Immature natural killer cell (primary cell): ENCODE results near the gene GLDN. TPM values are rescaled to one million over a fixed set of nuclear protein-coding genes. Genes with fewer than 3 reads are reported as not detected.

Source experiments
- DNase-seq, 3 donors: peaks; one replicate each; pipeline ENCODE4 v3.0.0; 2022; ENCODE audit warnings: mixed read lengths in 1 of 3
- H3K27ac Mint-ChIP-seq, 6 donors: one replicate each; pipeline ENCODE4 v1.8.0; 2020; ENCODE audit warnings: mixed read lengths in 6 of 6, mild to moderate bottlenecking in 5 of 6, inconsistent platforms in 4 of 6, moderate library complexity in 3 of 6
- H3K27me3 Mint-ChIP-seq, 3 donors: one replicate each; pipeline ENCODE4 v1.8.0; 2020 to 2021; ENCODE audit warnings: low read depth in 3 of 3, mild to moderate bottlenecking in 3 of 3, mixed read lengths in 3 of 3, moderate library complexity in 3 of 3, inconsistent platforms in 1 of 3
- H3K36me3 Mint-ChIP-seq, 3 donors: one replicate each; pipeline ENCODE4 v1.8.0; 2020; ENCODE audit warnings: mixed read lengths in 3 of 3, inconsistent platforms in 2 of 3, mild to moderate bottlenecking in 2 of 3
- H3K4me1 Mint-ChIP-seq, 2 donors: one replicate each; pipeline ENCODE4 v1.8.0; 2020; ENCODE audit warnings: inconsistent platforms in 2 of 2, mild to moderate bottlenecking in 2 of 2, mixed read lengths in 2 of 2, moderate library complexity in 1 of 2
- H3K4me3 Mint-ChIP-seq, 5 donors: one replicate each; pipeline ENCODE4 v1.8.0; 2020; ENCODE audit warnings: mild to moderate bottlenecking in 5 of 5, mixed read lengths in 5 of 5, inconsistent platforms in 3 of 5, moderate library complexity in 3 of 5
- H3K9me3 Mint-ChIP-seq, 6 donors: one replicate each; pipeline ENCODE4 v1.8.0; 2020; ENCODE audit warnings: mild to moderate bottlenecking in 6 of 6, mixed read lengths in 6 of 6, inconsistent platforms in 4 of 6, moderate library complexity in 3 of 6
- polyA plus RNA-seq, 3 donors: library from polyadenylated mRNA; unstranded; fragments of 300-500 nt; fragmentation: Illumina TruSeq; gene quantifications; one replicate each; pipeline ENCODE4 v1.2.3, GENCODE V29; 2021

The GLDN gene
- polyA plus RNA-seq, result not detected

DNA sequence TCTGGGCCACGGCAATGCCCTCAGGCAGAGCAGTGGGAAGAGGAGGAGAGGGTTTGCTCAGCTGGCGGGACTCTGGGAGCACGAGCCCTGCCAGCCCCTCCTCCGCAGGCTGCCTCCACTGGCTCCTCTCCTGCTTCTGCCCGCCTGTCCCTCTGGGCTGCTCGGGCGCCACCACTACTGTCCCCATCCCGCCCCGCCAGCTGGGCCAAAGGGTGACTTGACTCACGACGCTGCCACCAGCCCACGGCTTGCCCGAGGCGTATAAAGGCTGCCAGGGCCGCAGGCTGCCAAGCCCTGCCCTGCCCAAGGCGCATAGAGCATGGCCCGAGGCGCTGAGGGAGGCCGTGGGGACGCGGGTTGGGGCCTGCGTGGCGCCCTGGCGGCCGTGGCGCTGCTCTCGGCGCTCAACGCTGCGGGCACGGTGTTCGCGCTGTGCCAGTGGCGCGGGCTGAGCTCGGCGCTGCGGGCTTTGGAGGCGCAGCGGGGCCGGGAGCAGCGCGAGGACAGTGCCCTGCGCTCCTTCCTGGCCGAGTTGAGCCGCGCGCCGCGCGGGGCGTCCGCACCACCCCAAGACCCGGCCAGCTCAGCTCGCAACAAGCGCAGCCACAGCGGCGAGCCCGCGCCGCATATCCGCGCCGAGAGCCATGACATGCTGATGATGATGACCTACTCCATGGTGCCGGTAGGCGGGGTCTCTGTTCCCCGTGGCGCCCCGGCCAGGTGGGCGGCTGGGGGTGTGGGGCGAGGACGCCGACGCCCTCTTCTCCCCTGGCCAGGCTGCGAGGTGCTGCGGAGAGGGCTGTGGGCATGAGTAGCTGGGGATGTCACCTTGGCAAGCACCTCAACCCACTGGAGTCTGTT lies at the start of gene GLDN:
Gene GLDN, plus strand, starts transcription at position 290 of the 861 bp plus-strand sequence. Its CDS starts 30 bp downstream, at position 320.
- no peak for DNase-seq
- Mint-ChIP-seq H3K4me3 (no peak within 1 kb of the TSS), H3K36me3 (no peaks in the 10 kb centered on the region), H3K27me3 (peaks cover 0 to 4% (median 3%) of the 10 kb centered on the region in 3 donors), H3K27ac (no peak within 1 kb of the TSS), H3K9me3 (no peaks in the 10 kb centered on the region), H3K4me1 (no peaks in the 10 kb centered on the region)

GRCh38 chr15:51298620-51299019 lies 42.8 kb upstream of the GLDN start:
- H3K4me3 Mint-ChIP-seq, result no peak overlapping the region
- H3K27ac Mint-ChIP-seq, result no peak overlapping the region
- H3K9me3 Mint-ChIP-seq, result peaks cover 0 to 2% (median 0%) of the 10 kb centered on the region in 6 donors
- no peaks in the 10 kb centered on the region for H3K4me1 Mint-ChIP-seq
- H3K27me3 Mint-ChIP-seq, result peaks cover 0 to 10% (median 3%) of the 10 kb centered on the region in 3 donors
- no peak for DNase-seq
- no peaks in the 10 kb centered on the region for H3K36me3 Mint-ChIP-seq

DNA sequence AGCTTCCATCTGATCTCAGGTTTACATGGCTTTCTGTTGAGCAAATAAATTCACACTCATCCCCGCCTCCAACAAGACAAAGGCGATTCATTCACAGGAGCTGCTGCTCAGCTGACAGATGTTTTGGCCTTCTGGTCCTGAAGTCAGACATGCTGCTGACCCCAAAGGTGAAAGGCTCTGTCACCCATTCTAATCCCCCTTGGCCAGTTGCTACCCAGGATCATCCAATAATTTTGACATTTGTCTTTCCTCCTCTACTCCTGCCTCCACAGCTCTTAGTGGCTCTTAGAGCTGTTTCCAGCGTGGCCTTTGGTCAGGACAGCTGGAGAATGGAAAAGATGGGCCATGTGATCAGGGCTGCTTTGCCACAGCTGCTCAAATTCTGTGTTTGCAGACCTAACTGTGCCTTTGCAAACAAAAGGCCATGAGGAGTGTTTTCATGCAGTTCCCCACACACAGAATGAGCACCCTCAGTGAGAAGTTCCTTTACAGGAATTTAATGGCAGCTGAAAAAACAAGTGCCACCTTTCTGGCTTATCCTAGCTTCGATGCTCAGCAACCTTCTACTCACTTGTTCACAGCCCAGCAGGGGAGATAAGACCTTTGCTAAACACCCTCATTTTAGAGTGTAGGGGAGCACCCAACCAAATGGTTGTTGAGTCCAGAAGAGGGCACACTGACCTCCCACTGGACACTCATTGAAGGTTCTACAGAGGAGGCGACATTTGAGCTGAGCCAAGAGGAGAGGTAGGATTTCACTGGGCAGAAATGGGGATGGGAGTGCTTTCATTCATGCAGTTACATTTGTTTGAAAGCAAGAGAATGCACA lies 42.1 kb upstream of the GLDN start:
- H3K4me3 Mint-ChIP-seq, result no peak overlapping the region
- H3K27me3 Mint-ChIP-seq, result peaks cover 2 to 10% (median 3%) of the 10 kb centered on the region in 3 donors
- DNase-seq, result no peak

GRCh38 chr15:51302480-51302879 lies 39.0 kb upstream of the GLDN start:
- H3K27ac Mint-ChIP-seq, result no peak overlapping the region
- no peak overlapping the region for H3K4me3 Mint-ChIP-seq
- no peaks in the 10 kb centered on the region for H3K36me3 Mint-ChIP-seq
- H3K27me3 Mint-ChIP-seq, result peaks cover 2 to 13% (median 3%) of the 10 kb centered on the region in 3 donors
- no peaks in the 10 kb centered on the region for H3K4me1 Mint-ChIP-seq
- peaks cover 0 to 2% (median 0%) of the 10 kb centered on the region in 6 donors for H3K9me3 Mint-ChIP-seq
- DNase-seq, result no peak

More for the DNA sequence above, 42.1 kb upstream of the GLDN start:
- Mint-ChIP-seq H3K36me3 (no peaks in the 10 kb centered on the region), H3K27ac (no peak overlapping the region), H3K4me1 (no peaks in the 10 kb centered on the region), H3K9me3 (peaks cover 0 to 2% (median 0%) of the 10 kb centered on the region in 6 donors)

GRCh38 chr15:51303462-51303980 lies 37.9 kb upstream of the GLDN start:
- DNase-seq, result no peak
- H3K27me3 Mint-ChIP-seq, result peaks cover 2 to 15% (median 5%) of the 10 kb centered on the region in 3 donors
- no peaks in the 10 kb centered on the region for H3K36me3 Mint-ChIP-seq
- peaks cover 0 to 2% (median 0%) of the 10 kb centered on the region in 6 donors for H3K9me3 Mint-ChIP-seq
- H3K4me3 Mint-ChIP-seq, result no peak overlapping the region
- H3K4me1 Mint-ChIP-seq, result no peaks in the 10 kb centered on the region
- H3K27ac Mint-ChIP-seq, result no peak overlapping the region

DNA sequence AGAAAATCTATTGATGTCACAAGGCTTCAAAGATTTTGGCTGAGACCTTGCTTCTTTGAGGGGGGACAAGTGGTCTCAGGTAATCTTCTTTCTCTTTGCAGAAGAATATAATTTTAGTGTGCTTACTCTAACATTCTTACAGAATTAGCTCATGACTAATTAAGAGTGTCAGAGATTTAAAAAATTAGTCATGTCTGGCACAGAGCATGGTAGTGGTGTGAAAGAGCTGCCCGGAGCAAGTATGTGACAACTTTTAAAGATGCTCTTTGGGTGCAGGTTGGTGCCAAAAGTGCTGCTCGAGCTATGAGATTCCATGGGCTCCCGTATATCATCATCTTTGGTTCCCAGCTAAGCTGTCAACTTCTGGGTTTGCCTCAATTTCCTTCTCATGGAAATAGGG lies 34.1 kb upstream of the GLDN start:
- DNase-seq, result no peak
- Mint-ChIP-seq H3K4me1 (no peaks in the 10 kb centered on the region), H3K27me3 (peaks cover 2 to 9% (median 7%) of the 10 kb centered on the region in 3 donors), H3K36me3 (no peaks in the 10 kb centered on the region), H3K27ac (no peak overlapping the region), H3K9me3 (no peaks in the 10 kb centered on the region), H3K4me3 (no peak overlapping the region)

DNA sequence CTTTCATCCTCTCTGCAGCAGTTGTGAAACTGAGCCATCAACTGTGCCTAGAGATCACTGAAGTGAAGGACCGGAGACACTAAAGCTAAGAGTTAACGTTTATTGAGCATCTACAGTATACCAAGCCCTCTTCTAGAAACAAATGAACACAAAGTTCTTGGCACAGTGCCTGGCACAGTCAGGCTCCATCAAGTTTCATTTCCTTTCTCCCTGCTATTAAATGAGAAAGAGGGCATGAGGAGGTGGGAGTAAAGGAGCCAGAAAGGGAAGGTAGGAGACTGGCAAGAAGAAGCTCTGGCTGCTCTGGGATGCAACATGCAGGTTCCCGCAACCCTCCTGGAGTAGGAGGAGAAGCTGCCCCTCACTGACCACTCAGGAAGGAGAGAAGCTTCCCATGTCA lies 33.6 kb upstream of the GLDN start:
- H3K27ac Mint-ChIP-seq, result no peak overlapping the region
- H3K9me3 Mint-ChIP-seq, result no peaks in the 10 kb centered on the region
- no peaks in the 10 kb centered on the region for H3K36me3 Mint-ChIP-seq
- H3K4me1 Mint-ChIP-seq, result no peaks in the 10 kb centered on the region
- peaks cover 7% of the 10 kb centered on the region in 3 donors for H3K27me3 Mint-ChIP-seq
- H3K4me3 Mint-ChIP-seq, result no peak overlapping the region
- DNase-seq, result no peak

GRCh38 chr15:51310064-51310463 lies 31.4 kb upstream of the GLDN start:
- peaks cover 5 to 11% (median 10%) of the 10 kb centered on the region in 3 donors for H3K27me3 Mint-ChIP-seq
- H3K36me3 Mint-ChIP-seq, result no peaks in the 10 kb centered on the region
- H3K27ac Mint-ChIP-seq, result no peak overlapping the region
- H3K9me3 Mint-ChIP-seq, result no peaks in the 10 kb centered on the region
- no peak overlapping the region for H3K4me3 Mint-ChIP-seq
- no peaks in the 10 kb centered on the region for H3K4me1 Mint-ChIP-seq
- no peak for DNase-seq

DNA sequence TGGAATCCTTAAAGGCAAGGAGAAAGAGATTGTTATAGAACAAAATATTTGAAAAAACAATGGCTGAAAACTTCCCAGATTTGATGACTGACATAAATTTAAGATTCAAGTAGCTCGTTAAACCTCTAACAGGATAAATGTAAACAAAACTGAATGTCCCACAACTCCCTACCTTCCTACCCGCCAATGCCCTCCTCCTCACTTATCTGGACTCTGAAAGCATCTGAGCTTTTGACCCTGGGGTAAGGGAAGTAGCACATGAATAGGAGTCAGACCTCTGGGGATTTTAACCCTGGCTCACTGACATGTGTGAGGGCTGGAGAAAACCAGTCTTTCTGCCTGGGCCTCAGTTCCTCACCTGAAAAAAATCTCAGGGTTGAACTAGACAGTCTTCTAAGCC lies 29.9 kb upstream of the GLDN start:
- Mint-ChIP-seq H3K4me1 (no peaks in the 10 kb centered on the region), H3K36me3 (no peaks in the 10 kb centered on the region)

DNA sequence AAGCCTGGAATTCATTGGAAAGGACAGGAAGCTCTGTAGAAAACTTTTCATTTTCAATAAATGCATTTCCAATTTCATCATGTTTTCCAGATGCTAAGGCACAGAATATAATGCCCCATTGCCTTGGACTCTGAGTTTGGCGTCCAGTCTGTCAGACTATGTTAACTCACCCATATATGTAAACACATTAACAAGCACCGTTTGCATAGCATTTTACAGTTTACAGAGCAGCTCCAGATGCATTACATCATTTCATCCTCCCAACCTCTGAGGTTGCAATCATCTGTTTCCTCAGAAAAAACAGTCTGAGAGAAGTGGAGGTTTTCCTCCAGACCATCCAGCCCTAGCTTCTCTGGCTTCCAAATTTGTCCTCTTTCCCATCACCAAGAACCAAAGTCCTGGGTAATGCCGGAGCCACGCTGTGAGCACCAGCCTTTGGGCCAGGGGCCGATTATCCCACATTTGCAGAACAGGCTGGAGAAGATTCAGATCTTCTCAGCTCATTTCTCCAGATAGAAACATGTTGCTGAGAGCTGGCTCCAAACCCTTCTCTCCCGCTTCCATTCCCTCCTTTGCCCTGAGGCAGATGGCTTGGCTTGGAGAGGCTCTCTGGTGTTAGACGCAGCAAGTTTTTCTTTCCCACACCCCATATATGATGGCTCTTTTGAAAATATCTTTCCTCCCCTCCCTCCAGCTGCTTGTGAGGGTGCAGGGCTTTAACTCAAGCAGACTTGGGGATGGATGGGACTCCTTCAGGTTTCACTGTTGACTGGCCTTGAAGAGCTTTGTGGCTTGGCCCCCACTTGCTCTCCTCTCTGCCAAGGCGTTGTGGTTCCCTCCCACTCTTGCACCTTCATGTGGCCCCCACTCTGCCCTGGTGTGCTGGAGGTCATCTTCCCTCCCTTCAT lies 29.0 kb upstream of the GLDN start:
- Mint-ChIP-seq H3K9me3 (no peaks in the 10 kb centered on the region), H3K27me3 (peaks cover 5 to 9% (median 7%) of the 10 kb centered on the region in 3 donors), H3K4me1 (no peaks in the 10 kb centered on the region), H3K36me3 (no peaks in the 10 kb centered on the region), H3K4me3 (no peak overlapping the region), H3K27ac (no peak overlapping the region)
- no peak for DNase-seq

More for the DNA sequence above, 29.9 kb upstream of the GLDN start:
- no peak overlapping the region for H3K27ac Mint-ChIP-seq
- H3K9me3 Mint-ChIP-seq, result no peaks in the 10 kb centered on the region
- no peak for DNase-seq
- H3K4me3 Mint-ChIP-seq, result no peak overlapping the region
- H3K27me3 Mint-ChIP-seq, result peaks cover 5 to 9% (median 8%) of the 10 kb centered on the region in 3 donors

GRCh38 chr15:51313074-51313393 lies 28.4 kb upstream of the GLDN start:
- Mint-ChIP-seq H3K9me3 (no peaks in the 10 kb centered on the region), H3K4me1 (no peaks in the 10 kb centered on the region), H3K36me3 (no peaks in the 10 kb centered on the region), H3K27ac (no peak overlapping the region), H3K4me3 (no peak overlapping the region), H3K27me3 (peaks cover 3 to 7% (median 5%) of the 10 kb centered on the region in 3 donors)
- no peak for DNase-seq

GRCh38 chr15:51313644-51314280 lies 27.7 kb upstream of the GLDN start:
- no peaks in the 10 kb centered on the region for H3K4me1 Mint-ChIP-seq
- no peaks in the 10 kb centered on the region for H3K9me3 Mint-ChIP-seq
- H3K36me3 Mint-ChIP-seq, result no peaks in the 10 kb centered on the region
- H3K4me3 Mint-ChIP-seq, result no peak overlapping the region
- no peak overlapping the region for H3K27ac Mint-ChIP-seq
- peaks cover 3 to 7% (median 5%) of the 10 kb centered on the region in 3 donors for H3K27me3 Mint-ChIP-seq
- DNase-seq, result no peak
